HG03460 (cell line): ENCODE measurements around the gene AKAP12.

ENCODE experiments used
- ATAC-seq: cut with Tn5 transposase; IDR thresholded peaks from one replicate; pipeline ENCODE4 v1.9.1; 2021; ENCODE audit not compliant: unreplicated experiment

AKAP12 gene

GRCh38 chr6:151276112-151276740 lies 36.5 kb downstream of the AKAP12 start:
- ATAC-seq: no peak

- no peak for ATAC-seq
Measured at GRCh38 chr6:151279891-151280290, 40.1 kb downstream of the AKAP12 start.

GRCh38 chr6:151280859-151281258 lies 41.1 kb downstream of the AKAP12 start:
- ATAC-seq: no peak

GRCh38 chr6:151284012-151284411 lies 44.2 kb downstream of the AKAP12 start:
- no peak for ATAC-seq

GRCh38 chr6:151284548-151285017 lies 44.8 kb downstream of the AKAP12 start:
- no peak for ATAC-seq

GRCh38 chr6:151285122-151285521 lies 45.4 kb downstream of the AKAP12 start:
- no peak for ATAC-seq

GRCh38 chr6:151286214-151286613 lies 46.4 kb downstream of the AKAP12 start:
- no peak for ATAC-seq

- no peak for ATAC-seq
Measured at GRCh38 chr6:151288712-151289398, 49.1 kb downstream of the AKAP12 start.

GRCh38 chr6:151289399-151290007 lies 49.7 kb downstream of the AKAP12 start:
- ATAC-seq: no peak

GRCh38 chr6:151290877-151291721 lies 51.3 kb downstream of the AKAP12 start:
- no peak for ATAC-seq

GRCh38 chr6:151291722-151292059 lies 51.9 kb downstream of the AKAP12 start:
- ATAC-seq: no peak

- no peak for ATAC-seq
Measured at GRCh38 chr6:151292974-151293687, 53.4 kb downstream of the AKAP12 start.

GRCh38 chr6:151293688-151294016 lies 53.9 kb downstream of the AKAP12 start:
- ATAC-seq: no peak

GRCh38 chr6:151294561-151295101 lies 54.9 kb downstream of the AKAP12 start:
- no peak for ATAC-seq

GRCh38 chr6:151297886-151298285 lies 58.1 kb downstream of the AKAP12 start:
- ATAC-seq: no peak

GRCh38 chr6:151299011-151299410 lies 59.2 kb downstream of the AKAP12 start:
- no peak for ATAC-seq

GRCh38 chr6:151300267-151300991 lies 60.7 kb downstream of the AKAP12 start:
- ATAC-seq: no peak

GRCh38 chr6:151301547-151301946 lies 61.8 kb downstream of the AKAP12 start:
- ATAC-seq: no peak

GRCh38 chr6:151303231-151303630 lies 63.5 kb downstream of the AKAP12 start:
- no peak for ATAC-seq

- ATAC-seq: no peak
Measured at GRCh38 chr6:151306269-151306783, 66.6 kb downstream of the AKAP12 start.
